Measurements from ENCODE around the gene SF1.

DNA sequence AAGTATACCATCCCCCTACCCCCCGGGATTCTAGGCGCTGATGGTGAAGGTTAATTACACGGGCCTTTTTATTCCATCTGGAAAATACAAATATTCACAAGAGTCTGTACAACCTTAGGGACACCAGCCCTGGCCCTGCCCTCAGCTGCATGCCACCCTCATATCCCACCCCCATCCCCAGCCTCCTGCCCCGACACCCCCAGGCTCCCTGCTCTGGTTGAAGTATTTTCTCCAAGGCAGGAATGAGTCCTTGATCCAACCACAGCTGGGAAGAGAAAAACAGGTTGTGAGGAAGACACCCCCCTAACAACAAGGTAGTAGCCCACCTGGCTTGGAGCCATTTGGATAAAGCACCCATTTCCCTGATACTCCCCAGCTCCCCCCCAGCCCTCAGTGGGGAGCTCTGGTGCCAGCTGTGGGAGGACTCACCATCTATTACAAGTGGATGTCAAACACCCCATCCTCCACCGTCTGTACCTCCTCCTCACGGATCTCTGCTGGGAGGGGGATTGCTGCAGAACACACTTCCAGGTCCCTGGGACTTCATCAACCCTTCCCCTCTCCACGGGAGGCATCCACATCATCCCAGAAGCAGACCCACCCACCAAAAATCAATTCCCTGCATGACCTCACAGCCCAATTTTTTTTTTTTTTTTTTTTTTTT lies 51.3 kb downstream of the SF1 start:
- TF ChIP-seq, protein P1, sequence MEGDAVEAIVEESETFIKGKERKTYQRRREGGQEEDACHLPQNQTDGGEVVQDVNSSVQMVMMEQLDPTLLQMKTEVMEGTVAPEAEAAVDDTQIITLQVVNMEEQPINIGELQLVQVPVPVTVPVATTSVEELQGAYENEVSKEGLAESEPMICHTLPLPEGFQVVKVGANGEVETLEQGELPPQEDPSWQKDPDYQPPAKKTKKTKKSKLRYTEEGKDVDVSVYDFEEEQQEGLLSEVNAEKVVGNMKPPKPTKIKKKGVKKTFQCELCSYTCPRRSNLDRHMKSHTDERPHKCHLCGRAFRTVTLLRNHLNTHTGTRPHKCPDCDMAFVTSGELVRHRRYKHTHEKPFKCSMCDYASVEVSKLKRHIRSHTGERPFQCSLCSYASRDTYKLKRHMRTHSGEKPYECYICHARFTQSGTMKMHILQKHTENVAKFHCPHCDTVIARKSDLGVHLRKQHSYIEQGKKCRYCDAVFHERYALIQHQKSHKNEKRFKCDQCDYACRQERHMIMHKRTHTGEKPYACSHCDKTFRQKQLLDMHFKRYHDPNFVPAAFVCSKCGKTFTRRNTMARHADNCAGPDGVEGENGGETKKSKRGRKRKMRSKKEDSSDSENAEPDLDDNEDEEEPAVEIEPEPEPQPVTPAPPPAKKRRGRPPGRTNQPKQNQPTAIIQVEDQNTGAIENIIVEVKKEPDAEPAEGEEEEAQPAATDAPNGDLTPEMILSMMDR (IDR thresholded peaks at IDR 0.05), result no peak
- TF ChIP-seq POLR2A (IDR thresholded peaks at IDR 0.05), result no peak

Measured in vagina (tissue), 2 donors.